ENCODE data around the gene SLC2A5. TPM values are rescaled to one million over a fixed set of nuclear protein-coding genes. Genes with fewer than 3 reads are reported as not detected.

SLC2A5 gene
- total RNA-seq, 1 donor = 63.8 TPM

GRCh38 chr1:9093581-9093980 lies 24.1 kb upstream of the SLC2A5 start:
- DNase-seq (ENCODE audit: low read depth in 2 of 3, low spot score in 2 of 3) = no peak

GRCh38 chr1:9093091-9093490 lies 23.7 kb upstream of the SLC2A5 start:
- DNase-seq (ENCODE audit: low read depth in 2 of 3, low spot score in 2 of 3) = no peak

DNA sequence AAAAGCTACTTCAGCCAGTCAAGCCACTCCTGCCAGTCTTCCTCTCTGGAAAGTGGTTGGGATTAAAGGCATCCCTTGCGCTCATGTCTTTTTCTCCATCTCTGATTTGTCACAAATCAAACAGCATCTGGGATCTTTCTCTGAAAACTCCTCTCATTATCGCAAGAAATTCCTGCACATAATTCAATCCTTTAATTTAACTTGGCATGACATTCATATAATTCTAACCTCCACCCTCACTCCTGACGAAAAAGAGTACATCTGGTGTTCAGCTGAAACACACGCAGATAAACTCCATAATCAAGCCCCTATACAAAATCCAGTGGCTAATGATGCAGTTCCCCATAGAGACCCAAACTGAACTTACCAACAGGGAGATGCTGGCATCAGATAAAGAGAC lies 19.4 kb upstream of the SLC2A5 start:
- no peak for DNase-seq (ENCODE audit: low read depth in 2 of 3, low spot score in 2 of 3)

GRCh38 chr1:9087411-9088125 lies 18.1 kb upstream of the SLC2A5 start:
- DNase-seq (ENCODE audit: low read depth in 2 of 3, low spot score in 2 of 3) = no peak

DNA sequence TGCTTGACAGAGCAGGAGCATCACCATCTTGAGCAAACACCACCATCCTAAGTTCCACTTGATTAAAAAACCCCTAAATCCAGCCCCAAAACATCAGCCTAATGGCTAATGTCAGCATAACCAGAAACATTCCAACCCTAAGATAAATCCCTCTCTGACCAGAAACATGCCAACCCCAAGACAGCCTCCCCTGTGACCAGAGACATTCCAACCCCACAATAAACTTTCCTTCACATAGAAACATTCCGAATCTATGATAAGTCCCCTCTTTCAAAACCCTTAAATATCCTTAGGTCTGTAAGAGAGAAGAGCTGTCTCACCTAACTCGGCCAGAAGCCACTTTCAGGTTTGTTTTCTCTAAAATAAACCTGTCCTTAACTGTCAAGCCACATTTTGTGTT lies 17.4 kb upstream of the SLC2A5 start:
- no peak for DNase-seq (ENCODE audit: low read depth in 2 of 3, low spot score in 2 of 3)

DNA sequence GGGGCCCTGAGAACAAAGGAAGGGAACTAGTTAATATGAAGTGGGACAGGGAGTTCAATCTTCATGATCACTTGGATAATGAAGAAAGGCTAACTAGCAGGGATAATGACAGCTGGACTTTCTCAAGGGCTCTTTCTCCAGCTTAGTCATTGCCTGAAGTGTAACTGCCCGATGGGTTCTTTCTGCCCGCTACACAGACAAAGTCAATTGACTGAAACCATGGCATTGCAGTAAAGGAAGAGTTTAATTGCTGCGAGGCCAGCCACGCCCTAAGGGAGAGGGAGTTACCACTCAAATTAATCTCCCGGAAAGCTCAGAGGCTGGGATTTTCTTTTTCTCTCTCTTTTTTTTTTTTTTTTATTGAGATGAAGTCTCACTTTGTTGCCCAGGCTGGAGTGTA lies 16.6 kb upstream of the SLC2A5 start:
- DNase-seq (ENCODE audit: low read depth in 2 of 3, low spot score in 2 of 3) = no peak

- DNase-seq (ENCODE audit: low read depth in 2 of 3, low spot score in 2 of 3) = no peak
Observed at GRCh38 chr1:9085306-9085940, 16.0 kb upstream of the SLC2A5 start.

- no peak for DNase-seq (ENCODE audit: low read depth in 2 of 3, low spot score in 2 of 3)
Observed at GRCh38 chr1:9084906-9085305, 15.5 kb upstream of the SLC2A5 start.

GRCh38 chr1:9081473-9081872 lies 12.0 kb upstream of the SLC2A5 start:
- DNase-seq (ENCODE audit: low read depth in 2 of 3, low spot score in 2 of 3) = no peak

DNA sequence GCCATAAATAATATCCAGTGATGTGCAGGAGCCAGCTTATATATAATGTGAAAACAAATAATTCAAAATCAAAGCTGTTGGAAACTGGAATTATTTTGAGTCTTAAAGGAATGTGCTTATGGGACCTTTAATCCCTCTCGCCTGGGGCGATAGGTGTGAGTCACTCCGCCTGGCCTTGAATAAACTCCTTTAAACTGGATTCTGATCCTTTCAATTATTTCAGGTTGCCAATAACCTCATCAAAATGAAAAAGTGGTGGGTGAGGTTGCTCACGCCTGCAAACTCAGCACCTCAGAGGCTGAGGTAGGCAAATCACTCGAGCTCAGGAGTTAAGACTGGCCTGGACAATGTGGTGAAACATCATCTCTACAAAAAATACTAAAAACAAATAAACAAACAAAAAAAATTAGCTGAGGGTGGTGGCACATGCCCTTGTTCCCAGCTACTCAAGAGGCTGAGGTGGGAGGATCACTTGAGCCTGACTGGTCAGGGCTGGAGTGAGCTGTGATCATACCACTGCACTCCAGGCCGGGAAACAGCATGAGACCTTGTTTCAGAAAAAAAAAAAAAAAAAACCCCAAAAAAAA lies 11.4 kb upstream of the SLC2A5 start:
- DNase-seq (ENCODE audit: low read depth in 2 of 3, low spot score in 2 of 3) = no peak

- DNase-seq (ENCODE audit: low read depth in 2 of 3, low spot score in 2 of 3) = no peak
Observed at GRCh38 chr1:9079988-9080704, 10.7 kb upstream of the SLC2A5 start.

DNA sequence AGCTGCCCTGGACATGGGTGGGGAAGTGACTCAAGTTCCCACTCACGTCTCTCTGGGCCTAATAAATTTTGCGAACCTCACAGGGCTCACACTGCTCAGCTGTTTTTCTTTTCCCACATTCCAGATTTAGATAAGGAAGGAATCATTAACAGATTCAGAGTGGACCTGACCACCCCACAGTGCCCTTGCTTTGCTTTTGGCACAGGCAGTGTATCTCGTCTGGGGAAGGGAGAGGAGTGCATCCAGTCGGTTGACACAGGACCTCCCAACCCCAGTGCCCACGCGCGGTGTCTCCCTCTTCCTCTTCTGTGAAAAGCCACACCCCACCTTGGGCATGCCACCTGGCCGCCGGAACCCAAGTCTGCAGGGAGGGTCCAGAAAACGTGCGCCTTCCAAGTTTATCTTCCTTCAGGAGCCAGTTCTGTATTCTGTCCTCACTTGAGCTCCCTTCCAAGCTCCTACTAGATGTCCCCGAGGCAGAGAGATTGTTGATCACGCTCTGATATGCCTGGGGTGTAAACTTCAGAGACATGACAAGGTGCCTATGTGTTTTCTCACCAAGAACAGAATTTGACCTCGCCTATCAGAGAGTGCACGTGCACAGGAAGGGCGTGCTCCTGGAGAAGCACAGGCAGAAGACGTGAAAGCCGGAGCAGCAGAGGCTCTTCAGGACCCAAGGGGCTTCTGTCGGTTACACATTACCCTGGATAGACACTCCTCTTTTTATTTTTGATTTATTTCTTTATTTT lies 9.5 kb upstream of the SLC2A5 start:
- no peak for DNase-seq (ENCODE audit: low read depth in 2 of 3, low spot score in 2 of 3)

DNA sequence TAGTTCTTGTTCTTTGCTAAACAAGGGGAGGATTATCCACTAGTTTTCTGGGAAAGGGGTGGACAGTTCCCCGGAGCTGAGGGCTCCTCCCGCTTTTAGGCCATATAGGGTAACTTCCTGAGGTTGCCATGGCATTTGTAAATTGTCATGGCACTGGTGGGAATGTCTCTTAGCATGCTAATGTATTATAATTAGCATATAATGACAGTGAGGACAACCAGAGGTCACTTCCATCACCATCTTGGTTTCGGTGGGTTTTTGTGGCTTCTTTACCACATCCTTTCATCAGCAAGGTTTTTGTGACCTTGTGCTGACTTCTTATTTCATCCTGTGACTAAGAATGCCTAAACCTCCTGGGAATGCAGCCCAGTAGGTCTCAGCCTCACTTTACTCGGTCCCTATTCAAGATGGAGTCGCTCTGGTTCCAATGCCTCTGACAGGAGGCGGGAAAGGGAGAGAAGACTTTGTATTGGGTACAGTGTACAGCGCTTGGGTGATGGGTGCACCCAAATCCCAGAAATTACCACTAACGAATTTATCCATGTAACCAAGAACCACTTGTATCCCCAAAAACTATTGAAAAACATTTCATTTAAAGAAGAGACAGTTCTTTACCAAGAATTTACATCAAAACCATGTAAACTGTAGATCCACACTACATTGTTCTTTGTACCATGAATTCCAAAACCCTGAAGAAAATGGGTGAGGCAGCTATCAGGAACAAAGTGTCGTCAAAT lies 8.7 kb upstream of the SLC2A5 start:
- DNase-seq (ENCODE audit: low read depth in 2 of 3, low spot score in 2 of 3) = peak in 1 of 3 donors; percentile 47

- DNase-seq (ENCODE audit: low read depth in 2 of 3, low spot score in 2 of 3) = peak in 2 of 3 donors; percentile 71 to 79
Observed at GRCh38 chr1:9075022-9075421, 5.6 kb upstream of the SLC2A5 start.

DNA sequence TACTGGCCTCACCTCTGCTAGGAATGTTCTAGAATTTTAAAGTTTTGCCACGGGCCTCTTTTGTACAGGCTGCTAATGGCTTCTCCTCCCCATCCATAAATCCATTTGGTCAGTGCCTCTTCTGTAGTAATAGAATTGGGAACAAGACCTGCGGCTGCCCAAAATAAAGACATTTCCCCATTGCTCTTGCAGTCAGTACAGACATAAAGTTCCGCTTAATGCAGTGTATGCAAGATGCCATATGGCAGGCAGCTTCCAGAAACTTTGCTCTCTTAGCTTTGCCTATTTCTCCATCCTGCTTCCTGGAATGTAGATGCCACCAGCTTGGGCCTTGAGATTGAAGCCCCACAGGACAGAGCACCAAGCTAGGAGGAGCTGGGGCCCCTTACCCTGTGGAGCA lies 3.7 kb upstream of the SLC2A5 start:
- no peak for DNase-seq (ENCODE audit: low read depth in 2 of 3, low spot score in 2 of 3)

- no peak for DNase-seq (ENCODE audit: low read depth in 2 of 3, low spot score in 2 of 3)
Observed at GRCh38 chr1:9071554-9072235, 2.3 kb upstream of the SLC2A5 start.

DNA sequence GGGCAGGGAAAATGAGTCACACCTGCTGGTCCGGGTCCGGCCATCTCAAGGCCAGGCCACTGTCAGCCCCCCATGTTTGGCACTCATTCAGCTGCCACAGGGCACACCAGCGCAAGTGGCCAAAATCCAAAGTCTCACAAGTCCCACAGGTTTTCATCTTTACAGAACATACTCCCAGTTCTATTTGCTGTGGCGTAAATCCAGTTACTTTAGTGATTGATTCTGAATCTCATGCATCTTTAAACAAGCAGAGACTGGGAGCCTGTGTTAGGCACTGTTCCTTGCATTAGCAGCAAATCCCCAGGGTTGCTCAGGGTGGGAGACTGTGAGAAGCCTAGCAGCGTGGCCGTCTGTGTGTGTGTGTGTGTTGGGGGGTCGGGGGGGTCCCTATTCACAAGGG lies 1.1 kb upstream of the SLC2A5 start:
- DNase-seq (ENCODE audit: low read depth in 2 of 3, low spot score in 2 of 3) = no peak

GRCh38 chr1:9068981-9069325 lies 482 bp downstream of the SLC2A5 start:
- no peak for DNase-seq (ENCODE audit: low read depth in 2 of 3, low spot score in 2 of 3)

- DNase-seq (ENCODE audit: low read depth in 2 of 3, low spot score in 2 of 3) = peak in 1 of 3 donors; percentile 34
Observed at GRCh38 chr1:9066945-9067807, 2.3 kb downstream of the SLC2A5 start.
